Muscle of back (tissue), 13 donors: ENCODE data around the gene SLC1A3. TPM values are rescaled to one million over a fixed set of nuclear protein-coding genes. Genes with fewer than 3 reads are reported as not detected.
"Not testable (repeated sequence)": the region's sequence is repeated elsewhere in the genome, so short reads cannot be mapped to it uniquely, and the experiment has no call there.

Experiments used
- DNase-seq, 3 donors: peaks; one replicate each; pipeline versions ENCODE4 v3.0.0 to v3.0.0-alpha.2; 2013
- long read RNA-seq, 9 donors: transcript quantifications; one replicate each; lab custom pipeline, GENCODE V29; 2026
- polyA plus RNA-seq, 10 donors: library from polyadenylated mRNA; unstranded; fragments of 120-200 nt; gene quantifications; one replicate each; pipeline ENCODE4 v1.2.1, GENCODE V29; 2013; ENCODE audit not compliant: insufficient read length in 10 of 10

The SLC1A3 gene
- polyA plus RNA-seq: 10 to 100 TPM; 16.6 to 36.4 (median 20.9) TPM
- long read RNA-seq, donor 1, full-length matches to known transcripts: 6 of 6 reads
- long read RNA-seq, donor 1, partial matches to known transcripts: 0 of 6 reads
- long read RNA-seq, donor 1, other reads (novel, unspliced or antisense): 0 of 6 reads
- long read RNA-seq, donor 2, full-length matches to known transcripts: 2 of 2 reads
- long read RNA-seq, donor 2, partial matches to known transcripts: 0 of 2 reads
- long read RNA-seq, donor 2, other reads (novel, unspliced or antisense): 0 of 2 reads
- long read RNA-seq, donor 3, full-length matches to known transcripts: 1 of 1 reads
- long read RNA-seq, donor 3, partial matches to known transcripts: 0 of 1 reads
- long read RNA-seq, donor 3, other reads (novel, unspliced or antisense): 0 of 1 reads
- long read RNA-seq, donor 4, full-length matches to known transcripts: 1 of 1 reads
- long read RNA-seq, donor 4, partial matches to known transcripts: 0 of 1 reads
- long read RNA-seq, donor 4, other reads (novel, unspliced or antisense): 0 of 1 reads
- long read RNA-seq, donor 5, full-length matches to known transcripts: 4 of 4 reads
- long read RNA-seq, donor 5, partial matches to known transcripts: 0 of 4 reads
- long read RNA-seq, donor 5, other reads (novel, unspliced or antisense): 0 of 4 reads
- long read RNA-seq, donor 6, full-length matches to known transcripts: 5 of 5 reads
- long read RNA-seq, donor 6, partial matches to known transcripts: 0 of 5 reads
- long read RNA-seq, donor 6, other reads (novel, unspliced or antisense): 0 of 5 reads
- long read RNA-seq, donor 7, full-length matches to known transcripts: 4 of 9 reads
- long read RNA-seq, donor 7, partial matches to known transcripts: 5 of 9 reads
- long read RNA-seq, donor 7, other reads (novel, unspliced or antisense): 0 of 9 reads
- long read RNA-seq, donor 8, full-length matches to known transcripts: 5 of 5 reads
- long read RNA-seq, donor 8, partial matches to known transcripts: 0 of 5 reads
- long read RNA-seq, donor 8, other reads (novel, unspliced or antisense): 0 of 5 reads
- long read RNA-seq, donor 9: 0 reads

GRCh38 chr5:36606428-36607113, at the start of gene SLC1A3:
Gene SLC1A3 (plus strand): TSS chr5:36606606. CDS start chr5:36608424, 1,818 bp downstream.
- DNase-seq: peak; percentile 77 to 91 (median 81)

GRCh38 chr5:36558641-36559040, 47.8 kb upstream of the SLC1A3 start:
- DNase-seq: no peak

- DNase-seq: no peak
These were observed 44.8 kb upstream of the SLC1A3 start for GRCh38 chr5:36561601-36562000.

- DNase-seq: peak in 1 of 3 donors; percentile 62
These were observed 36.9 kb upstream of the SLC1A3 start for GRCh38 chr5:36569491-36569890.

GRCh38 chr5:36570301-36571095, 35.9 kb upstream of the SLC1A3 start:
- DNase-seq: peak in 2 of 3 donors; percentile 52 to 76

- peak in 1 of 3 donors; percentile 53 for DNase-seq
These were observed 34.9 kb upstream of the SLC1A3 start for GRCh38 chr5:36571401-36572042.

GRCh38 chr5:36573438-36573837, 33.0 kb upstream of the SLC1A3 start:
- peak in 1 of 3 donors; percentile 83 for DNase-seq

- DNase-seq: no peak
These were observed 31.0 kb upstream of the SLC1A3 start for GRCh38 chr5:36575361-36575781.

GRCh38 chr5:36576721-36577120, 29.7 kb upstream of the SLC1A3 start:
- DNase-seq: no peak

- DNase-seq: not testable (repeated sequence)
These were observed 26.5 kb upstream of the SLC1A3 start for GRCh38 chr5:36579858-36580257.

GRCh38 chr5:36581070-36581469, 25.3 kb upstream of the SLC1A3 start:
- DNase-seq: no peak

- DNase-seq: no peak
These were observed 22.2 kb upstream of the SLC1A3 start for GRCh38 chr5:36584009-36584875.

GRCh38 chr5:36585701-36586100, 20.7 kb upstream of the SLC1A3 start:
- DNase-seq: no peak

GRCh38 chr5:36587354-36587753, 19.1 kb upstream of the SLC1A3 start:
- DNase-seq: no peak

GRCh38 chr5:36589735-36590134, 16.7 kb upstream of the SLC1A3 start:
- not testable (repeated sequence) for DNase-seq

GRCh38 chr5:36590513-36591286, 15.7 kb upstream of the SLC1A3 start:
- no peak for DNase-seq

- DNase-seq: no peak
These were observed 12.5 kb upstream of the SLC1A3 start for GRCh38 chr5:36593867-36594266.

- DNase-seq: no peak
These were observed 10.2 kb upstream of the SLC1A3 start for GRCh38 chr5:36596247-36596646.
